Fibroblast of the conjunctiva (primary cell): ENCODE results near the gene LRRC4.

Experiments
- DNase-seq: peaks from one replicate; pipeline ENCODE4 v3.0.0-alpha.2; 2010; ENCODE audit warnings: low read depth

LRRC4 gene

DNA sequence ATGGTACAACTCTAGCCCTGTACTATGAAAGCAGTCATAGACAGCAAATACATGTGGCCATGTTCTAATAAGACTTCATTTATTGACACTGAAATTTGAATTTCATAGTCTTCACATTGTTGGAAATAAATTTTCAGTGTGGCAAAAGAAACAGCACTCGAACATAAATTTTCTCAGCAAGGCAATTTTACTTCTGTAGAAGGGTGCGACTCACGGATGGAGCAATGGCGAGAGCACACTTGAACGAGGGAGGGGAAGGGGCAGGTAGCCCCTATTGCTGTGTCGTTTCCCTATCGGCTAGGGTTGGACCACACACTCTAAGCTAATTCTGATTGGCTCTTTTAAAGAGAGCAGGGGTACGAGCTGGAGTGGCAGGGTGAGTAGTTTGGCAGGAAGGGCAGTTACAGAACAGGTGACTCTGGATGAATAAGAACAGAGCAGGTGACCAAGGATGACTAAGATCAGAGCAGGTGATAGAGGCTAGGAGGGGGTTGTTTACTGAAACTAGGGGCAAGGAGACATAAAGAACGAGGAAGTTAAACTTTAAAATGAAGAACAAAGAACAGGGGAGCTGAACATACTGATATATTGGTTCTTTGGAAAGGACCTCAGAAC is 52.0 kb downstream of the LRRC4 start:
- no peak for DNase-seq

GRCh38 chr7:127978421-127978820 is 52.8 kb downstream of the LRRC4 start:
- no peak for DNase-seq
